Measurements from ENCODE around the gene AGBL1.

DNA sequence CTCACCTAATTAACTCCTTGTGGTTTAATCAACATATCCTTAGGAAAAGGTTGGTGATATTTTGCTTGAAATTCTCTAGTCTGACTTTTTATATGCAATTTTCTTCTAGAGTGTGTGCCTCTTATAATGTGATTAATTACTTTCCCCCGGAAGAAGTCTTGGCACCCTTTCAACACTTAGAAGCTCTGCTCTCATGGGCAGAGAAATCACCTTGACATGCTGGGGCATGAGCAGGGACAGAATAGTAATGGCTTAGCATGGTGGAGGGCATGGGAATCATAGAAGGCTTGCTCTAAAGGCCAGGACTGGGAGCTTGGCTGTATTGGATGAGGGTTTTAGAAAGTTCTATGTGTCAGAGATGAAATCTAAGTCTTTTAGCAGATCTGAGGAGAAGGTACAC is 293.5 kb downstream of the AGBL1 start:
- TF ChIP-seq, protein P1, sequence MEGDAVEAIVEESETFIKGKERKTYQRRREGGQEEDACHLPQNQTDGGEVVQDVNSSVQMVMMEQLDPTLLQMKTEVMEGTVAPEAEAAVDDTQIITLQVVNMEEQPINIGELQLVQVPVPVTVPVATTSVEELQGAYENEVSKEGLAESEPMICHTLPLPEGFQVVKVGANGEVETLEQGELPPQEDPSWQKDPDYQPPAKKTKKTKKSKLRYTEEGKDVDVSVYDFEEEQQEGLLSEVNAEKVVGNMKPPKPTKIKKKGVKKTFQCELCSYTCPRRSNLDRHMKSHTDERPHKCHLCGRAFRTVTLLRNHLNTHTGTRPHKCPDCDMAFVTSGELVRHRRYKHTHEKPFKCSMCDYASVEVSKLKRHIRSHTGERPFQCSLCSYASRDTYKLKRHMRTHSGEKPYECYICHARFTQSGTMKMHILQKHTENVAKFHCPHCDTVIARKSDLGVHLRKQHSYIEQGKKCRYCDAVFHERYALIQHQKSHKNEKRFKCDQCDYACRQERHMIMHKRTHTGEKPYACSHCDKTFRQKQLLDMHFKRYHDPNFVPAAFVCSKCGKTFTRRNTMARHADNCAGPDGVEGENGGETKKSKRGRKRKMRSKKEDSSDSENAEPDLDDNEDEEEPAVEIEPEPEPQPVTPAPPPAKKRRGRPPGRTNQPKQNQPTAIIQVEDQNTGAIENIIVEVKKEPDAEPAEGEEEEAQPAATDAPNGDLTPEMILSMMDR (IDR thresholded peaks at IDR 0.05; ENCODE audit: insufficient read depth, low read length) = no peak
- TF ChIP-seq POLR2AphosphoS5 (IDR thresholded peaks at IDR 0.05; ENCODE audit: low read depth) (no peak), SPI1 (IDR thresholded peaks at IDR 0.05; ENCODE audit: borderline replicate concordance, low read depth) (no peak), GABPA (IDR thresholded peaks at IDR 0.05; ENCODE audit: low read depth) (no peak)
- TF ChIP-seq, protein P2, sequence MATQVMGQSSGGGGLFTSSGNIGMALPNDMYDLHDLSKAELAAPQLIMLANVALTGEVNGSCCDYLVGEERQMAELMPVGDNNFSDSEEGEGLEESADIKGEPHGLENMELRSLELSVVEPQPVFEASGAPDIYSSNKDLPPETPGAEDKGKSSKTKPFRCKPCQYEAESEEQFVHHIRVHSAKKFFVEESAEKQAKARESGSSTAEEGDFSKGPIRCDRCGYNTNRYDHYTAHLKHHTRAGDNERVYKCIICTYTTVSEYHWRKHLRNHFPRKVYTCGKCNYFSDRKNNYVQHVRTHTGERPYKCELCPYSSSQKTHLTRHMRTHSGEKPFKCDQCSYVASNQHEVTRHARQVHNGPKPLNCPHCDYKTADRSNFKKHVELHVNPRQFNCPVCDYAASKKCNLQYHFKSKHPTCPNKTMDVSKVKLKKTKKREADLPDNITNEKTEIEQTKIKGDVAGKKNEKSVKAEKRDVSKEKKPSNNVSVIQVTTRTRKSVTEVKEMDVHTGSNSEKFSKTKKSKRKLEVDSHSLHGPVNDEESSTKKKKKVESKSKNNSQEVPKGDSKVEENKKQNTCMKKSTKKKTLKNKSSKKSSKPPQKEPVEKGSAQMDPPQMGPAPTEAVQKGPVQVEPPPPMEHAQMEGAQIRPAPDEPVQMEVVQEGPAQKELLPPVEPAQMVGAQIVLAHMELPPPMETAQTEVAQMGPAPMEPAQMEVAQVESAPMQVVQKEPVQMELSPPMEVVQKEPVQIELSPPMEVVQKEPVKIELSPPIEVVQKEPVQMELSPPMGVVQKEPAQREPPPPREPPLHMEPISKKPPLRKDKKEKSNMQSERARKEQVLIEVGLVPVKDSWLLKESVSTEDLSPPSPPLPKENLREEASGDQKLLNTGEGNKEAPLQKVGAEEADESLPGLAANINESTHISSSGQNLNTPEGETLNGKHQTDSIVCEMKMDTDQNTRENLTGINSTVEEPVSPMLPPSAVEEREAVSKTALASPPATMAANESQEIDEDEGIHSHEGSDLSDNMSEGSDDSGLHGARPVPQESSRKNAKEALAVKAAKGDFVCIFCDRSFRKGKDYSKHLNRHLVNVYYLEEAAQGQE (IDR thresholded peaks at IDR 0.05; ENCODE audit: insufficient replicate concordance, low read depth) = no peak

Measured in HL-60 (cell line).